RWPE1 (cell line): ENCODE results near the gene GRB10.

Experiments used
- CTCF ChIA-PET: fragments of 350-600 bp; sonication (Branson Sonifier 250); formaldehyde crosslinking; extraction: SDS; loops from one replicate; lab custom pipeline; 2021; lab: Yijun Ruan, JAX
- POLR2A ChIA-PET: fragments of 400-600 bp; formaldehyde crosslinking; extraction: SDS; loops from one replicate; lab custom pipeline; 2020; ENCODE audit warnings: antibody characterized with exemption; ENCODE audit not compliant: low non-redundant PET; lab: Yijun Ruan, JAX
- DNase-seq: peaks from one replicate; pipeline ENCODE4 v3.0.0; 2012; ENCODE audit warnings: low spot score
- H3K27ac ChIP-seq: fragments of 450-650 bp; 2 replicates; pipeline ENCODE4 v1.5.1; 2017
- TF ChIP-seq, protein P1 (sequence below): fragments of 450-650 bp; conservative IDR thresholded peaks from 2 replicates; pipeline ENCODE4 v1.5.1; 2017; ENCODE audit warnings: low read depth, mild to moderate bottlenecking

Gene GRB10

DNA sequence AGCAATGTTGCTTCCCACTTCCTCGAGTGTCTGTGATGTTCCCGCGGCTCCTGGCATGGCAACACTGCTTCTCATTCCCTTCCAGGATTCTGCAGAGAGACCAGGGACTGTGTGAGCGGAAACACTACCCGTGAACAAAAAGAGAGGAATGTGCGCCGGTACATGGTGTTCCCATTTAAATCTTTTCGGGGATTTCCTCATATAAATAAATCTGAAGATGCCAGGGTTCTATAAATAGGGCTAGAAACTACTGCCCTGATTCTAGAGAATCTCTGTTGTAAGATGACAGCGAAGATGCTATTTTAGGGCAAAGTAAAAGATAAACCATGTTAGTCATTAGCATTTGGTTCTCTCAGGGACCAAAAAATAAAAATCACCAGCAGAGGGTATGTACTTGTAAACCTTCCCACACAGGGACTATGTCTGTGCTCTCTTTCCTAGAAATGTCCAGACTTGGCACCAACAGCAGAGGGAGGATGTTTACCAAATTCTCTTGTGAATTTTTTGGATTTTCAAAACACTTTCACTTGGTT is 125.3 kb downstream of the GRB10 start:
- ChIA-PET POLR2A (no interaction called here), CTCF (no interaction called here)
- TF ChIP-seq, protein P1, sequence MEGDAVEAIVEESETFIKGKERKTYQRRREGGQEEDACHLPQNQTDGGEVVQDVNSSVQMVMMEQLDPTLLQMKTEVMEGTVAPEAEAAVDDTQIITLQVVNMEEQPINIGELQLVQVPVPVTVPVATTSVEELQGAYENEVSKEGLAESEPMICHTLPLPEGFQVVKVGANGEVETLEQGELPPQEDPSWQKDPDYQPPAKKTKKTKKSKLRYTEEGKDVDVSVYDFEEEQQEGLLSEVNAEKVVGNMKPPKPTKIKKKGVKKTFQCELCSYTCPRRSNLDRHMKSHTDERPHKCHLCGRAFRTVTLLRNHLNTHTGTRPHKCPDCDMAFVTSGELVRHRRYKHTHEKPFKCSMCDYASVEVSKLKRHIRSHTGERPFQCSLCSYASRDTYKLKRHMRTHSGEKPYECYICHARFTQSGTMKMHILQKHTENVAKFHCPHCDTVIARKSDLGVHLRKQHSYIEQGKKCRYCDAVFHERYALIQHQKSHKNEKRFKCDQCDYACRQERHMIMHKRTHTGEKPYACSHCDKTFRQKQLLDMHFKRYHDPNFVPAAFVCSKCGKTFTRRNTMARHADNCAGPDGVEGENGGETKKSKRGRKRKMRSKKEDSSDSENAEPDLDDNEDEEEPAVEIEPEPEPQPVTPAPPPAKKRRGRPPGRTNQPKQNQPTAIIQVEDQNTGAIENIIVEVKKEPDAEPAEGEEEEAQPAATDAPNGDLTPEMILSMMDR = no peak
- peak overlapping the region; percentile 66; the same call in 1 of the 2 replicates for H3K27ac ChIP-seq
- DNase-seq = peak; percentile 31

DNA sequence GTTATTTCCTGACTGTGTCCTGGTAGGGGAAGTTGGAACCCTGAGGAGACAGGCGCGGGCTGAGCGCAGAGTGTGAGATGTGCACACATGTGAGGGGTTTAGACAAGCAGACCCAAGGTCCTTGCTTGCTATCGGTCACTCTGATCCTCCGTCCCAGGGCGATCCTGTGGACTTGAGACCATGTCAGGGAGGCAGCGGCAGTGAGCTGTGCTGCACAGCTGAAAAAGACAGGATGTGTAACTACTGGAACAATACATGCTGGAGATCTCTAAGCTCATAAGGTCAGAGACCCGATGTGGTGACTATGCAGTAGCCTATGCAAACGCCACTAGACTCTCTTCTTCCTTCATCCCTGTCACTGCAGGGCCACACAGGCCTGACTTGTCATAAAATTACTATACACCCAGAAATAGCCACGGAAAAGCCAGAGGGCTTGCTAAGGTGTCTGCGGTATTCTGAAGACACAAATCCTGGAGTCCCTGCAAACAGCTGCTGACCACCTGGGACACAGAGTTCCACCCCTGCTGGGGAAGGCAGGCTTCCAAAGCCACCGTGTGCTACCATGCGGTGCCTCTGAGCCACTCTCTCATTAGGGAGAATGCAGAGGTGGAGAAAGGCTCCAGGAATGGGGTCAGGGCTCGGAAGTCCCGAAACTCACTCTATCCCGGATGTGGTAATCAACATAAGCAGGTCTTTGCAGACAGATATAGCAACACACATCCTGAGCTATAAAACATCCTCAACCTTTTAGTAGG is 126.4 kb downstream of the GRB10 start:
- no peak overlapping the region; the same call in 1 of the 2 replicates for H3K27ac ChIP-seq
- ChIA-PET CTCF (interaction anchor here (1.3 kb wide), 1 partner anchor 505 kb away, joined by 4 read pairs; no protein-coding TSS in a partner anchor), POLR2A (no interaction called here)
- no peak for DNase-seq
- TF ChIP-seq, protein P1 = no peak

DNA sequence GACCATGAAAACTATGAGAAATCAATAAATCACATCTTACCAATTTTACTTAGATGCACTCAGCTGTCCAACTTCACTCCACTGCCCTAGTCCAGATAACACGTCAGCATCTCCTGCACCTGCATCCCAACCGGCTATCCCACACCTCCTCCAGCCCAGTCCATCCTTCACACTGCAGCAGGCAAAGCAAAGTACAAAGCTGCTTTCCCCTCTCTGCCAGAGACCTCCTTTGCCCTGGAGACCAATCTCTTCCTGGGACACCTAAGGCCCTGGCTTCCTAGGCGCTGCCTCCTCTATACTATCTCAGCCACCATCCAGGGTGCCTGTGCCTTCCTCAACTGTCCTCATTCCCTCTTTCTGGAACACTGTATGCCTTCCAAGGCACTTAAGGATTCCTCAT is 127.2 kb downstream of the GRB10 start:
- CTCF ChIA-PET = interaction anchor here (1.3 kb wide), 1 partner anchor 506 kb away, joined by 4 read pairs; no protein-coding TSS in a partner anchor
- TF ChIP-seq, protein P1 = no peak
- no peak overlapping the region for H3K27ac ChIP-seq
- DNase-seq = no peak
- POLR2A ChIA-PET = no interaction called here

DNA sequence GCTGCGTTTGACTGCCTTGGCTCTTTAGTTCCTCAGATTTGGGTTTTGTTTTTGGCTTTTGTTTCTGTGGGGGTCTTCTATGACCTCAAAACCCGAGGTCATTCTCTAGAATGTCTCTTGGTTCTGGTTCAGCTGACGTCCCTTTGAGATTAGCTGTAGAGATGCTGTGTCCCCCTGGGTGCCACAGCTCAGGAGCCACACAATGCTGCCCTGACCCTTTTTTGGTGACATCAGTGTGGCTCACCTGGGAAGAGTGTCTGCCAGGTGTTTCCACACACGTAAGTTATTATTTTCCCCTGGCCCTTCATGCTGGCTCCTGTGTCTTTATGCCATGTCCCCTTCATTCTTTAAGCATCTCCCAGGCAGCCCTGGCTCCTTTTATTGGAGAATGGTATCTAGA is 127.7 kb downstream of the GRB10 start:
- TF ChIP-seq, protein P1 = no peak
- ChIA-PET CTCF (interaction anchor here (0.6 kb wide), 1 partner anchor 512 kb away, joined by 3 read pairs; no protein-coding TSS in a partner anchor), POLR2A (no interaction called here)
- H3K27ac ChIP-seq = no peak overlapping the region
- no peak for DNase-seq

DNA sequence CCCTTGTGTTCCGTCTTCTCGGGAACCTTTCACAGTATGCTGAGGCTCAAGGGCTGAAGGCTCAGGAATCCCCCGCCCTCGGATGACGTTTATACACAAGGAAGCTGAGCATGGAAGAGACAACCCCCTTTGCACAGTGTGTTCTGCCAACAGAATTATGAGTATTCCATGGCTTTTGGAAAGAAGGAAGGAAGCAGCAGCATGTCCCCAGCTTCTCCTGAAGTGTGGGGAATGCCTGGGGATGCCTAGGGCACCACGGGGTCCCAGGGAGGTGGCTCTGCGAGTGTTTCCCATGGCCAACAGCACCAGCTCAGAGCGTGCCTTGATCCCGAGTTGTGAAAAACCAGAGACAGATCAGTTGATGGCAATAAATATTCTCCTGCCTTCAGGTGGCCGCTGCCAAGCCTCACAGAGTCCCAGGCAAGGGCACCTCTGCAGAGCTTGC is 128.7 kb downstream of the GRB10 start:
- POLR2A ChIA-PET = no interaction called here
- TF ChIP-seq, protein P1 = no peak
- CTCF ChIA-PET = interaction anchor here (0.7 kb wide), 1 partner anchor 1932 kb away, joined by 3 read pairs; no protein-coding TSS in a partner anchor
- DNase-seq = no peak
- peak overlapping the region; percentile 75 for H3K27ac ChIP-seq

DNA sequence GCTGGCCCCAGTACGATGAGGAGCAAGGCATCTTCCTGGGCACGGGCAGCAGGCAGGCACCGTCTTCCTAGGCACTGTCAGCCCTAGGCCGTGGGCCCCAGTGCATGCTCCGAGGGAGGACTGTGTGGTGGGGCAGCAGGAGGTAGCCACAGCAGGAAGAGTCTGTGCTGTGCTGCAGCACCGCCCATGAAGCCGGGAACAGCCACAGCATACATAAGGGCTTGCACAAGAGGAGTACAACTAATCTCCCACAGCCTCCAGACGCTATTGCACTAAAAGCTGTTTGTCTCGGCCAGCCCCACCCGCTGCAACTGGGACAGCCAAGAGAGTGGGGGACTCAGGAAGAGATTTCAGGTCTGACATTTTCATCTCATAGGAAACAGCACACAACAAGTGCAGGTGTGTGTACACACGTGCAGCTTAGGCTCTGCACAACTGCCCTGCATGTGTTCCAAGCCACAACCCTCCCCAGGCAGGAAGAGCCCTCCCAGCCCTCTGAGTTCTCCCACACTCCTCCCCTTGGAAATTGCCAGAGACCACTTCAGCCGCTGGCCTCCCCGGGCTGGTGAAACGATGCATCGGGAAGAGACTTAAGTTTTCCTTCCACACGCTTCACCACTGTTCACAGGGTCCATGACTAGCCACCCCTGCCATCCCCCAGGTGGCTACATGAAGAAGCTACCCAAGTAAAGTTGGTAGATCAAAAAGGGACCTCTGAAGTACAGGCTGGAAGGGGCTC is 129.4 kb downstream of the GRB10 start:
- CTCF ChIA-PET = interaction anchor here (0.7 kb wide), 1 partner anchor 1931 kb away, joined by 3 read pairs; no protein-coding TSS in a partner anchor
- POLR2A ChIA-PET = no interaction called here
- peak overlapping the region; percentile 75 for H3K27ac ChIP-seq
- DNase-seq = no peak
- TF ChIP-seq, protein P1 = no peak
